Thymus (tissue), 11 donors: ENCODE measurements around the gene THEMIS. TPM values are rescaled to one million over a fixed set of nuclear protein-coding genes. Genes with fewer than 3 reads are reported as not detected.
"Not testable (repeated sequence)": the region's sequence is repeated elsewhere in the genome, so short reads cannot be mapped to it uniquely, and the experiment has no call there.

Experiments
- DNase-seq, 9 donors: peaks; one replicate each; pipeline ENCODE4 v3.0.0-alpha.2; 2013; ENCODE audit warnings: low spot score in 9 of 9, low read depth in 6 of 9, missing footprints in 1 of 9
- H3K27ac ChIP-seq, 2 donors: one replicate each; pipeline ENCODE4 v1.5.1; 2013; ENCODE audit warnings: control low read depth in 1 of 2, low read depth in 1 of 2, low read length in 1 of 2, mild to moderate bottlenecking in 1 of 2, moderate library complexity in 1 of 2
- H3K27me3 ChIP-seq, 2 donors: one replicate each; pipeline ENCODE4 v1.5.1; 2013; ENCODE audit warnings: low read length in 1 of 2; ENCODE audit not compliant: control insufficient read depth in 2 of 2, insufficient read depth in 1 of 2
- H3K36me3 ChIP-seq, 2 donors: one replicate each; pipeline ENCODE4 v1.5.1; 2013; ENCODE audit warnings: low read length in 1 of 2, mild to moderate bottlenecking in 1 of 2, moderate library complexity in 1 of 2; ENCODE audit not compliant: control insufficient read depth in 2 of 2, insufficient read depth in 2 of 2
- H3K4me1 ChIP-seq, 2 donors: one replicate each; pipeline ENCODE4 v1.5.1; 2013; ENCODE audit warnings: low read length in 2 of 2; ENCODE audit not compliant: control insufficient read depth in 2 of 2, insufficient read depth in 2 of 2
- H3K4me3 ChIP-seq, 2 donors: one replicate each; pipeline ENCODE4 v1.5.1; 2013; ENCODE audit warnings: low read length in 2 of 2, control low read depth in 1 of 2, mild to moderate bottlenecking in 1 of 2
- H3K9me3 ChIP-seq, 2 donors: one replicate each; pipeline ENCODE4 v1.5.1; 2013; ENCODE audit warnings: low read length in 1 of 2, mild to moderate bottlenecking in 1 of 2; ENCODE audit not compliant: control insufficient read depth in 2 of 2, insufficient read depth in 1 of 2
- whole genome bisulfite sequencing: extraction: QIAGEN DNeasy Blood & Tissue Kit; methylation state at CpG from one replicate; pipeline ENCODE4 v1.1.7; 2013; 5-methylcytosine and 5-hydroxymethylcytosine counted together
- polyA plus RNA-seq: library from polyadenylated mRNA; stranded (reverse); fragments of 200-250 nt; gene quantifications from one replicate; pipeline ENCODE4 v1.2.3, GENCODE V29; 2013
- total RNA-seq: library from RNA; stranded (reverse); fragments of 120-200 nt; gene quantifications from one replicate; pipeline ENCODE4 v1.2.4, GENCODE V29; 2013
- donor health status: healthy.

THEMIS gene
- total and polyA plus RNA-seq, 2 donors: 17.2 to 71.3 TPM

- no peak overlapping the region for H3K27ac ChIP-seq
- DNase-seq: no peak
- peaks cover 0 to 4% of the 10 kb centered on the region in 2 donors for H3K4me1 ChIP-seq
Observed at GRCh38 chr6:127937747-127938146, 36.9 kb upstream of the THEMIS start.

GRCh38 chr6:127937102-127937501 lies 36.2 kb upstream of the THEMIS start:
- Histone ChIP-seq H3K4me3 (no peak overlapping the region), H3K27me3 (no peaks in the 10 kb centered on the region), H3K27ac (no peak overlapping the region), H3K9me3 (peaks cover 2 to 9% of the 10 kb centered on the region in 2 donors), H3K36me3 (no peaks in the 10 kb centered on the region), H3K4me1 (peaks cover 0 to 4% of the 10 kb centered on the region in 2 donors)
- WGBS: 94% methylated on average over 2 of the region's 2 CpGs
- no peak for DNase-seq

More at GRCh38 chr6:127937747-127938146, 36.9 kb upstream of the THEMIS start:
- no peaks in the 10 kb centered on the region for H3K27me3 ChIP-seq
- H3K4me3 ChIP-seq: no peak overlapping the region
- H3K9me3 ChIP-seq: peaks cover 0 to 5% of the 10 kb centered on the region in 2 donors
- H3K36me3 ChIP-seq: no peaks in the 10 kb centered on the region

GRCh38 chr6:127934956-127935355 lies 34.1 kb upstream of the THEMIS start:
- Histone ChIP-seq H3K4me3 (no peak overlapping the region), H3K27ac (no peak overlapping the region), H3K4me1 (peaks cover 0 to 4% of the 10 kb centered on the region in 2 donors), H3K9me3 (peaks cover 2 to 9% of the 10 kb centered on the region in 2 donors), H3K36me3 (no peaks in the 10 kb centered on the region), H3K27me3 (no peaks in the 10 kb centered on the region)
- 96% methylated on average over 1 of the region's 1 CpG for WGBS
- DNase-seq: no peak

- Histone ChIP-seq H3K36me3 (no peaks in the 10 kb centered on the region), H3K4me1 (peaks cover 0 to 3% of the 10 kb centered on the region in 2 donors), H3K9me3 (peaks cover 2 to 9% of the 10 kb centered on the region in 2 donors), H3K27me3 (no peaks in the 10 kb centered on the region), H3K4me3 (no peak overlapping the region), H3K27ac (peak overlapping the region in 1 of 2 donors; percentile 33)
- DNase-seq: peak in 1 of 9 donors; percentile 42
- 88% methylated on average over 7 of the region's 7 CpGs for WGBS
Observed at GRCh38 chr6:127933852-127934840, 33.3 kb upstream of the THEMIS start.

GRCh38 chr6:127933137-127933536 lies 32.3 kb upstream of the THEMIS start:
- H3K27ac ChIP-seq: no peak overlapping the region
- WGBS: 96% methylated on average over 1 of the region's 1 CpG

GRCh38 chr6:127932708-127933107 lies 31.9 kb upstream of the THEMIS start:
- no peak for DNase-seq
- Histone ChIP-seq H3K36me3 (no peaks in the 10 kb centered on the region), H3K27ac (no peak overlapping the region), H3K4me1 (no peaks in the 10 kb centered on the region), H3K27me3 (no peaks in the 10 kb centered on the region), H3K4me3 (no peak overlapping the region), H3K9me3 (peaks cover 2 to 9% of the 10 kb centered on the region in 2 donors)
- 98% methylated on average over 5 of the region's 5 CpGs for WGBS

More at GRCh38 chr6:127933137-127933536, 32.3 kb upstream of the THEMIS start:
- Histone ChIP-seq H3K4me1 (peaks cover 0 to 3% of the 10 kb centered on the region in 2 donors), H3K36me3 (no peaks in the 10 kb centered on the region), H3K9me3 (peaks cover 2 to 9% of the 10 kb centered on the region in 2 donors), H3K27me3 (no peaks in the 10 kb centered on the region), H3K4me3 (no peak overlapping the region)
- no peak for DNase-seq

- peaks cover 1 to 10% of the 10 kb centered on the region in 2 donors for H3K9me3 ChIP-seq
- not testable (repeated sequence) for H3K36me3 ChIP-seq, H3K27me3 ChIP-seq, DNase-seq, H3K4me3 ChIP-seq, H3K27ac ChIP-seq
- 97% methylated on average over 10 of the region's 10 CpGs for whole genome bisulfite sequencing
- peaks cover 15 to 23% of the 10 kb centered on the region in 2 donors for H3K4me1 ChIP-seq
Observed at GRCh38 chr6:127926441-127926840, 25.6 kb upstream of the THEMIS start.

- WGBS: 89% methylated on average over 2 of the region's 2 CpGs
- Histone ChIP-seq H3K36me3 (peaks cover 0 to 2% of the 10 kb centered on the region in 2 donors), H3K27ac (no peak overlapping the region), H3K4me3 (no peak overlapping the region), H3K4me1 (peaks cover 19 to 35% of the 10 kb centered on the region in 2 donors), H3K27me3 (no peaks in the 10 kb centered on the region), H3K9me3 (peaks cover 1 to 10% of the 10 kb centered on the region in 2 donors)
- DNase-seq: no peak
Observed at GRCh38 chr6:127924440-127924839, 23.6 kb upstream of the THEMIS start.

GRCh38 chr6:127924031-127924430 lies 23.2 kb upstream of the THEMIS start:
- H3K27me3 ChIP-seq: no peaks in the 10 kb centered on the region
- peaks cover 0 to 2% of the 10 kb centered on the region in 2 donors for H3K36me3 ChIP-seq
- no peak overlapping the region for H3K27ac ChIP-seq
- peaks cover 1 to 10% of the 10 kb centered on the region in 2 donors for H3K9me3 ChIP-seq
- no peak overlapping the region for H3K4me3 ChIP-seq
- peaks cover 19 to 39% of the 10 kb centered on the region in 2 donors for H3K4me1 ChIP-seq
- no peak for DNase-seq
